ENCODE results near the gene NHSL2. TPM values are rescaled to one million over a fixed set of nuclear protein-coding genes. Genes with fewer than 3 reads are reported as not detected.

The NHSL2 gene
- total RNA-seq, 4 donors from 2014 or later = 10.4 to 31.4 (median 17.7) TPM

DNA sequence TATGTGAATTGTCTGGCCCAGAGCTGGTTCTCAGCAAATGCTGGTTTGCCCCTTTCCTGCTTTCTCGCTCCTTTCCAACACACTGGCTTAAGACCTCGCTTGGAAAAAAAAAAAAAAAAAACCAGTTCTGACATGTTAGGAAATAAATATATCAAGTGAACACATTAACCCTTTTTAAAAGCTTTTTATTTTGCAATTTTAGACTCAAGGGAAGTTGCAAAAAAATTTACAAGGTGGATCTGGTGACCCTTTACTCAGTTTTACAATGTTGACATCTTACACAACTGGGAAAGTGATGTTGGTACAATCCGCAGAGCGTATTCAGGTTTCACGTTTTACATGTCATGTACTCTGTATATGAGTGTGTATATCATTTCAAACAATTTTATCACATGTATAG lies 121.0 kb downstream of the NHSL2 start:
- 67% methylated on average over 5 of the region's 5 CpGs for WGBS
- H3K27ac ChIP-seq (replicated peaks in 1 of 4) = peak overlapping the region in 2 of 4 donors; percentile 76 to 80
- intact Hi-C loops (cut with DNase I) = no loop called here

DNA sequence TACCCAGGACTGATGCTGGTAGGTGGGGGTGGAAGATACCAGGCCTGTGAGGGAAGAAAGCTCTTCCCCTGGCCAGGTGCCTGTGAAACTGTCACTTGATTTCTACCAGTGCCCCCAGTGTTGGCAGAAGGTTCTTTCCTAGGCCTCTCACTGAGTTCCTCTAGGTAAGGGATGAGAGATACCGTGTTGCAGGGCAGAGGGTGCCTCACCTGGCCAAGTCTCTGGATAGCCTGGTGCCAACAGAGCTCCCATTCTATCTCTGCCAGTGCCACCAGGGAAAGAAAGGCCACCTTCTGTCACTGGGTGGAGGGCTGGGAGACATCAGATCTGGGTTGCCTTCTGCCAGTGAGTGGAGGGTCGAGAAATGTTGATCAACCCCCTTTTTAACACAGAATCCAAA lies 127.0 kb downstream of the NHSL2 start:
- H3K27ac ChIP-seq (replicated peaks in 1 of 4) = peak overlapping the region in 2 of 4 donors; percentile 10 to 21
- intact Hi-C loops (cut with DNase I) = no loop called here
- H3K4me3 ChIP-seq = no peak overlapping the region
- no peak for DNase-seq (ENCODE audit: extremely low spot score)
- H3K9me3 ChIP-seq = peaks cover 0 to 4% (median 0%) of the 10 kb centered on the region in 4 donors
- no peaks in the 10 kb centered on the region for H3K27me3 ChIP-seq
- no peak for TF ChIP-seq POLR2A (IDR thresholded peaks at IDR 0.05; ENCODE audit: low read depth)
- H3K36me3 ChIP-seq = no peaks in the 10 kb centered on the region
- H3K4me1 ChIP-seq = peaks cover 0 to 32% (median 28%) of the 10 kb centered on the region in 4 donors
- 63% methylated on average over 2 of the region's 2 CpGs for WGBS

More for the DNA sequence above, 121.0 kb downstream of the NHSL2 start:
- Histone ChIP-seq H3K9me3 (peaks cover 0 to 4% (median 0%) of the 10 kb centered on the region in 4 donors), H3K4me1 (peaks cover 3 to 45% (median 35%) of the 10 kb centered on the region in 4 donors), H3K27me3 (no peaks in the 10 kb centered on the region), H3K36me3 (no peaks in the 10 kb centered on the region), H3K4me3 (no peak overlapping the region)
- TF ChIP-seq POLR2A (IDR thresholded peaks at IDR 0.05; ENCODE audit: low read depth) = no peak
- DNase-seq (ENCODE audit: extremely low spot score) = no peak

DNA sequence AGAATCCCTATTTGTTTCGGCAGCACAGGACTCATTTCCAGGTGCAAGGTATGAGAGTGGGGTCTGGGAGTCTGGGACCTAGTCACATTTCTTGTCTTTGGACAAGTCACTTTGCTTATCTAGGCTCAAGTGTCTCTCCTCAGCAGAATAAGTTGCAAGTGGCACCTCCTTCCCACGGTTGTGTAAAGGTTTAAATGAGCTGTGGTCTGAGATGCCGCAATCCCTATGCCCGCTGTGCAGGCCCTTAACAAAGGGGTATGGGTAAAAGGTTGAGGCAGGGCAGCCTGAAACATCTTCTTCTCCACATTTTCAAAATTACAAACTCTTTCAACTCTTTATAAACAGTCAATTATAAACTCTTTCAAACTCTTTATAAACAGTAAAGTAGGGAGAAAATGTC lies 127.4 kb downstream of the NHSL2 start:
- Histone ChIP-seq H3K36me3 (no peaks in the 10 kb centered on the region), H3K27me3 (no peaks in the 10 kb centered on the region), H3K27ac (replicated peaks in 1 of 4) (peak overlapping the region in 2 of 4 donors; percentile 10 to 21), H3K4me3 (no peak overlapping the region), H3K4me1 (peaks cover 0 to 36% (median 32%) of the 10 kb centered on the region in 4 donors), H3K9me3 (peaks cover 0 to 4% (median 0%) of the 10 kb centered on the region in 4 donors)
- intact Hi-C loops (cut with DNase I) = no loop called here
- DNase-seq (ENCODE audit: extremely low spot score) = no peak
- TF ChIP-seq POLR2AphosphoS5 (IDR thresholded peaks at IDR 0.05) (no peak), EP300 (IDR thresholded peaks at IDR 0.05) (no peak), POLR2A (IDR thresholded peaks at IDR 0.05; ENCODE audit: low read depth) (no peak)
- TF ChIP-seq, protein P1, sequence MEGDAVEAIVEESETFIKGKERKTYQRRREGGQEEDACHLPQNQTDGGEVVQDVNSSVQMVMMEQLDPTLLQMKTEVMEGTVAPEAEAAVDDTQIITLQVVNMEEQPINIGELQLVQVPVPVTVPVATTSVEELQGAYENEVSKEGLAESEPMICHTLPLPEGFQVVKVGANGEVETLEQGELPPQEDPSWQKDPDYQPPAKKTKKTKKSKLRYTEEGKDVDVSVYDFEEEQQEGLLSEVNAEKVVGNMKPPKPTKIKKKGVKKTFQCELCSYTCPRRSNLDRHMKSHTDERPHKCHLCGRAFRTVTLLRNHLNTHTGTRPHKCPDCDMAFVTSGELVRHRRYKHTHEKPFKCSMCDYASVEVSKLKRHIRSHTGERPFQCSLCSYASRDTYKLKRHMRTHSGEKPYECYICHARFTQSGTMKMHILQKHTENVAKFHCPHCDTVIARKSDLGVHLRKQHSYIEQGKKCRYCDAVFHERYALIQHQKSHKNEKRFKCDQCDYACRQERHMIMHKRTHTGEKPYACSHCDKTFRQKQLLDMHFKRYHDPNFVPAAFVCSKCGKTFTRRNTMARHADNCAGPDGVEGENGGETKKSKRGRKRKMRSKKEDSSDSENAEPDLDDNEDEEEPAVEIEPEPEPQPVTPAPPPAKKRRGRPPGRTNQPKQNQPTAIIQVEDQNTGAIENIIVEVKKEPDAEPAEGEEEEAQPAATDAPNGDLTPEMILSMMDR (IDR thresholded peaks at IDR 0.05) = no peak
- 72% methylated on average over 4 of the region's 4 CpGs for WGBS

- no peak for DNase-seq (ENCODE audit: extremely low spot score)
- Histone ChIP-seq H3K27me3 (no peaks in the 10 kb centered on the region), H3K36me3 (no peaks in the 10 kb centered on the region), H3K9me3 (peaks cover 0 to 4% (median 0%) of the 10 kb centered on the region in 4 donors), H3K4me3 (no peak overlapping the region), H3K27ac (replicated peaks in 1 of 4) (peak overlapping the region in 3 of 4 donors; percentile 10 to 88 (median 74)), H3K4me1 (peaks cover 0 to 40% (median 38%) of the 10 kb centered on the region in 4 donors)
- TF ChIP-seq POLR2AphosphoS5 (IDR thresholded peaks at IDR 0.05) = no peak
- TF ChIP-seq, protein P1 (IDR thresholded peaks at IDR 0.05) = no peak
- TF ChIP-seq EP300 (IDR thresholded peaks at IDR 0.05) = no peak
- TF ChIP-seq POLR2A (IDR thresholded peaks at IDR 0.05; ENCODE audit: low read depth) = no peak
- 68% methylated on average over 2 of the region's 2 CpGs for WGBS
- intact Hi-C loops (cut with DNase I) = no loop called here
Measured at GRCh38 chrX:72038868-72039267, 128.2 kb downstream of the NHSL2 start.

- Histone ChIP-seq H3K36me3 (no peaks in the 10 kb centered on the region), H3K4me3 (no peak overlapping the region), H3K27ac (replicated peaks in 1 of 4) (peak overlapping the region; percentile 74 to 88 (median 86)), H3K27me3 (no peaks in the 10 kb centered on the region), H3K9me3 (peaks cover 0 to 4% (median 0%) of the 10 kb centered on the region in 4 donors), H3K4me1 (peaks cover 5 to 52% (median 48%) of the 10 kb centered on the region in 4 donors)
- whole genome bisulfite sequencing = 37% methylated on average over 5 of the region's 5 CpGs
- TF ChIP-seq EP300 (IDR thresholded peaks at IDR 0.05) = no peak
- no peak for TF ChIP-seq POLR2A (IDR thresholded peaks at IDR 0.05; ENCODE audit: low read depth)
- TF ChIP-seq POLR2AphosphoS5 (IDR thresholded peaks at IDR 0.05) = no peak
- TF ChIP-seq, protein P1 (IDR thresholded peaks at IDR 0.05) = no peak
- intact Hi-C loops (cut with DNase I) = no loop called here
- DNase-seq (ENCODE audit: extremely low spot score) = peak; percentile 37
Measured at GRCh38 chrX:72040506-72040905, 129.9 kb downstream of the NHSL2 start.

- H3K4me1 ChIP-seq = peaks cover 6 to 57% (median 54%) of the 10 kb centered on the region in 4 donors
- no peak for DNase-seq (ENCODE audit: extremely low spot score)
- no peak overlapping the region for H3K4me3 ChIP-seq
- 61% methylated on average over 6 of the region's 6 CpGs for WGBS
- intact Hi-C loops (cut with DNase I) = no loop called here
- H3K27ac ChIP-seq (replicated peaks in 1 of 4) = peak overlapping the region; percentile 74 to 88 (median 86)
- H3K9me3 ChIP-seq = peaks cover 0 to 2% (median 0%) of the 10 kb centered on the region in 4 donors
- no peaks in the 10 kb centered on the region for H3K36me3 ChIP-seq
- H3K27me3 ChIP-seq = no peaks in the 10 kb centered on the region
- TF ChIP-seq POLR2AphosphoS5 (IDR thresholded peaks at IDR 0.05) = no peak
- no peak for TF ChIP-seq POLR2A (IDR thresholded peaks at IDR 0.05; ENCODE audit: low read depth)
- no peak for TF ChIP-seq EP300 (IDR thresholded peaks at IDR 0.05)
- TF ChIP-seq, protein P1 (IDR thresholded peaks at IDR 0.05) = no peak
Measured at GRCh38 chrX:72041176-72041575, 130.5 kb downstream of the NHSL2 start.

Measured in esophagus muscularis mucosa (tissue), 4 donors.